ENCODE measurements around the gene PARD6B.

GRCh38 chr20:50688256-50688975 is 43.0 kb upstream of the PARD6B start:
- TF ChIP-seq, protein P1, sequence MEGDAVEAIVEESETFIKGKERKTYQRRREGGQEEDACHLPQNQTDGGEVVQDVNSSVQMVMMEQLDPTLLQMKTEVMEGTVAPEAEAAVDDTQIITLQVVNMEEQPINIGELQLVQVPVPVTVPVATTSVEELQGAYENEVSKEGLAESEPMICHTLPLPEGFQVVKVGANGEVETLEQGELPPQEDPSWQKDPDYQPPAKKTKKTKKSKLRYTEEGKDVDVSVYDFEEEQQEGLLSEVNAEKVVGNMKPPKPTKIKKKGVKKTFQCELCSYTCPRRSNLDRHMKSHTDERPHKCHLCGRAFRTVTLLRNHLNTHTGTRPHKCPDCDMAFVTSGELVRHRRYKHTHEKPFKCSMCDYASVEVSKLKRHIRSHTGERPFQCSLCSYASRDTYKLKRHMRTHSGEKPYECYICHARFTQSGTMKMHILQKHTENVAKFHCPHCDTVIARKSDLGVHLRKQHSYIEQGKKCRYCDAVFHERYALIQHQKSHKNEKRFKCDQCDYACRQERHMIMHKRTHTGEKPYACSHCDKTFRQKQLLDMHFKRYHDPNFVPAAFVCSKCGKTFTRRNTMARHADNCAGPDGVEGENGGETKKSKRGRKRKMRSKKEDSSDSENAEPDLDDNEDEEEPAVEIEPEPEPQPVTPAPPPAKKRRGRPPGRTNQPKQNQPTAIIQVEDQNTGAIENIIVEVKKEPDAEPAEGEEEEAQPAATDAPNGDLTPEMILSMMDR (IDR thresholded peaks at IDR 0.05; ENCODE audit: insufficient read depth, low read length, poor library complexity, severe bottlenecking) = no peak
- TF ChIP-seq EZH2phosphoT487 (conservative IDR thresholded peaks at IDR 0.05; ENCODE audit: low read length) = no peak

All from SU-DHL-6 (cell line).